ENCODE measurements around the gene MYH7B.

DNA sequence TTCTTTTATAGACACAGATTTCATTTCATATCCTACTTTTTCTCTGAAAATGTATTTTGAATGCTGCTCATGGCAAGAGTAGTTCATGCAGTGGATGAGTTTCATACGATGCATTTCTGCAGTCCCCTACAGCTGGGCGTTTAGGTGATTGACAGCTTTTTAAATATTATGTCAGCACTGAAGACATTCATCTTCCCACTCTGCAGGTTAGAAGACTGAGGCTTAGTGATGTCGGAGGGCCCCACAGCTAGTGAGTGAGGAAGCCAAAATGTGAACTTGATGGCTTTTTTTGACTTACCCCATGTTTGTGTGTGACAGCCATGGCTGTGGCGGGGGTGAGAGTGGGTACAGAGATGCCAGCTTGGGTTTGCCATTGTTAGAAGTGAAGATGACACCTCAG is 33.5 kb downstream of the MYH7B start:
- TF ChIP-seq, protein P1, sequence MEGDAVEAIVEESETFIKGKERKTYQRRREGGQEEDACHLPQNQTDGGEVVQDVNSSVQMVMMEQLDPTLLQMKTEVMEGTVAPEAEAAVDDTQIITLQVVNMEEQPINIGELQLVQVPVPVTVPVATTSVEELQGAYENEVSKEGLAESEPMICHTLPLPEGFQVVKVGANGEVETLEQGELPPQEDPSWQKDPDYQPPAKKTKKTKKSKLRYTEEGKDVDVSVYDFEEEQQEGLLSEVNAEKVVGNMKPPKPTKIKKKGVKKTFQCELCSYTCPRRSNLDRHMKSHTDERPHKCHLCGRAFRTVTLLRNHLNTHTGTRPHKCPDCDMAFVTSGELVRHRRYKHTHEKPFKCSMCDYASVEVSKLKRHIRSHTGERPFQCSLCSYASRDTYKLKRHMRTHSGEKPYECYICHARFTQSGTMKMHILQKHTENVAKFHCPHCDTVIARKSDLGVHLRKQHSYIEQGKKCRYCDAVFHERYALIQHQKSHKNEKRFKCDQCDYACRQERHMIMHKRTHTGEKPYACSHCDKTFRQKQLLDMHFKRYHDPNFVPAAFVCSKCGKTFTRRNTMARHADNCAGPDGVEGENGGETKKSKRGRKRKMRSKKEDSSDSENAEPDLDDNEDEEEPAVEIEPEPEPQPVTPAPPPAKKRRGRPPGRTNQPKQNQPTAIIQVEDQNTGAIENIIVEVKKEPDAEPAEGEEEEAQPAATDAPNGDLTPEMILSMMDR (conservative IDR thresholded peaks at IDR 0.05; ENCODE audit: low read length) = no peak
- TF ChIP-seq EZH2phosphoT487 (IDR thresholded peaks at IDR 0.05; ENCODE audit: borderline replicate concordance, low read depth, low read length) = no peak
